ENCODE data around the gene THTPA.
A peak's percentile ranks its signal among the peaks of the same experiment; 100 is the strongest.

The THTPA gene, protein sequence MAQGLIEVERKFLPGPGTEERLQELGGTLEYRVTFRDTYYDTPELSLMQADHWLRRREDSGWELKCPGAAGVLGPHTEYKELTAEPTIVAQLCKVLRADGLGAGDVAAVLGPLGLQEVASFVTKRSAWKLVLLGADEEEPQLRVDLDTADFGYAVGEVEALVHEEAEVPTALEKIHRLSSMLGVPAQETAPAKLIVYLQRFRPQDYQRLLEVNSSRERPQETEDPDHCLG

GRCh38 chr14:23555882-23556699 lies at the start of gene THTPA:
THTPA (plus strand) TSS chr14:23556271; CDS start chr14:23556758, 487 bp downstream.
- peak; percentile 89 for DNase-seq (ENCODE audit: low spot score)

DNA sequence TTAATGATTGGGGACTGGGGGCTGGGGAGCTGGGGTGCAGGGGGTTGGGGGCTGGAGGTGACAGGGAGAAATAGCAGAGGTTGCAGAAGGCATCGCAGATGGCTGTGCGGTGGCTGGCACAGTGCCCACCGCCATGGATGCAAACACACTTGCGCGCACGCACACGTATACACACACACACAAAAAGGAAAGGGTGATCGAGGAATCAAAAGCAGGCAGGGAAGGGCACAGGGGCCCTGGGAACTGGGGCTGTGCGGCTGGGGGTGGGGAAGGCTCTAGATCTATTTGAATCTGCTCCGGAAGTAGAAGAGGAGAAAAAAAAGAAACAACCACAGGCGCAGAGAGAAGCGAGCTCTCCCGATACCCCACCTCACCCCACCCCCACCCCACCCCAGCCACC lies 43.9 kb upstream of the THTPA start:
- peak; percentile 75 for DNase-seq (ENCODE audit: low spot score)

GRCh38 chr14:23513005-23513817 lies 42.9 kb upstream of the THTPA start:
- DNase-seq (ENCODE audit: low spot score): peak; percentile 90

- no peak for DNase-seq (ENCODE audit: low spot score)
Measured at GRCh38 chr14:23513818-23514643, 42.0 kb upstream of the THTPA start.

DNA sequence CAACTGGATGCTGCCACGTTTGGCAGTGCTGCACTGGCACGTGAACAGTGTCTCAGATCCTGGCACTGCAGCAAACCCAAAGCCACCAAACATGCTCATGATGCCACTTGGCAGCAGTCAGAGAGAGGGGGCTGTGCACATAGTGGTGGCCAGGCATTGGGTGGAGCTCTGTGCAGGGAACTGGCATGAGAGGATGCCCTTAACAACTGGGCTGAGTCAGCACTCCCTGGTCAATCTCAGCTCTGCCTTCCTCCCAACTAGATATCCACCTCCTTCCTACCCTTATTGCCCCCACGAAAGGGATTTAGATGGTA lies 41.5 kb upstream of the THTPA start:
- DNase-seq (ENCODE audit: low spot score): no peak

GRCh38 chr14:23517650-23518326 lies 38.3 kb upstream of the THTPA start:
- no peak for DNase-seq (ENCODE audit: low spot score)

DNA sequence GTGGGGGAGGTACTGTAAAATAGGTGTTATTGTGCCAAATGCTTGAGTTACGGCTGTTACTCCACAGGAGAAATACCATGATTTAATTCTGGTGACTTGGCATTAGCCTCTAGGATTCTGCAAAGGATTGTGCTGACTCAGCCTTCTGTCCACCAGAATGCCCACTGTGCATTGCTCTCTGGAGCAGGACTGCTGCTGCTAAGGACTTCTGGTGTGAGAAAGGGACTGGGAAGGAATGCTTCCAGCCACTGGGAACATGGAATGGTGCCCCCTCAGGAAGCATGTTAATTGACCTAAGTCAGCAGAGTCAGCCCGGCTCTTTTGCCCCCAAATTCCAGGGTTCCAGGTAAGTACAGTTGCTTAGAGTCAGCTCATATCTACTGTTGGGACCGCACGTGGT lies 37.4 kb upstream of the THTPA start:
- DNase-seq (ENCODE audit: low spot score): no peak

DNA sequence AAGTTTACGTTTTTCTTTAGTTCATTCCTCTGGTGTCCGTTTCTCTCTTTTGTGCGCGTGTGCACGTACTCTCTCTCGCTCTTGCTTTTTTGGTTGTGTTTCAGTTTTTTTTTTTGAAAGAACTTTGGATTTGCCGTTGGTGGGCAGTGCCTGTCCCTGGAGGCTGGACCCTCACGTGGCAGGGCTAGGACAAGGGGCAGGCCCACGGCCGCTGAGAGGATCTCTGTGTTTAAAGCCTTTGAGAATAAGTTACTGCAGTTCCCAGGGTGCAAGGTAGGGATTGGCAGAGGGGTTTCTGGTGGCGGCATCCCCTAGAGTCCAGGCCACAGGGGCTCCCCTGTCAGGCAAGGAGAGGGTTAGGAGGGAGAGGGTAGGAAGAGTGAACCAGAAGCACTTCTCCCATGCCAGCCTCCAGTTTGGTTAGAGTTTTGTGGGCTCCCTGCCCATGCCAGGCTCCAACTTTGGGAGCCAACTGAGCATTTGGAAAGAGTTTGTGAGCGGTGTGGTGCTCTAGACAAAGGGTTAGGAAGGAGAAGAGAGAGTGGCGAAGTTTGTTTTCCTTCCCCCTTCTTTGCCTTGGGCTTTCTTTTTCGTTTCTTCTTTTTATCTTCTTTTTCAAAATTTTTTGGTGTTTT lies 35.1 kb upstream of the THTPA start:
- no peak for DNase-seq (ENCODE audit: low spot score)

DNA sequence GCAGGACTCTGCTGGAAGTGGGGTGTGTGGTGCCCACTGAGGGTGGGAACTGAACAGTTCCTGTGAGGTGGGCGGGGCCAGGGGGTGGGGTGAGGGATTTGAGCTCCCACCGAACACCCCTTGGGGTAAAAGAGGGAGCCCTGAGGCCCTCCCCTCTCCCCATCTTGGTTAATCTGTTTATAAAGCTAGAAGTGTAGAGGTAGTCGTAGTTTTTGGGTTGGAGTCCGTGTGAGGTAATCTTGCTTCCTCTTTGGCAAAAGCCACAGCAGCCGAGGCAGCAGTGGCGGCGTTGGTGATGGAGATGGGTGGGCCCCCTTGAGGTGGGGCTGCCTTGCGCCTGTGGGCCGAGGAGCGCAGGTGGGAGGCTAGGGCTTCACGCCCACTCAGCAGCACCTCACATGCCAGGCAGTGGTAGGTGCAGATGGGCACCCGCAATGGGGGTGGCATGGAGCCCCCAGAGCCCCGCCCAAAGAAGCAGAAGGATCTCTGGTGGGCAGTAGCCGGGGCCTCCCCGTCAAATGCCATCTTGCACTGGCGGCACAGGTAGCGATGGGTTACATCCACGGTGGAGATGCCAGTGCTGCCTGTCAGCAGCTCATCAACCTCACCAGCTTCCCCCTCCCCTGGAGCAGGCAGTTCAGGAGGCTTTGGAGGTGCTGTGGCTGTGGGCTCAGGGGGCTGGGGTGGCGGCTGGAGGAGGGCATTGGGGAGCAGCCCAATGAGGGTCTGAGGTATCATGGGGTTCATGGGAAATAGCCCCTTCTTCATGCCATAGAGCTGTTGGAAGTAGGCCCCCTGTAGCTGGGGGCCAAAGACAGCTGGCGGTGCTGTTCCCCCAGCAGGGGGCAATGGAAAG lies 34.1 kb upstream of the THTPA start:
- DNase-seq (ENCODE audit: low spot score): no peak

DNA sequence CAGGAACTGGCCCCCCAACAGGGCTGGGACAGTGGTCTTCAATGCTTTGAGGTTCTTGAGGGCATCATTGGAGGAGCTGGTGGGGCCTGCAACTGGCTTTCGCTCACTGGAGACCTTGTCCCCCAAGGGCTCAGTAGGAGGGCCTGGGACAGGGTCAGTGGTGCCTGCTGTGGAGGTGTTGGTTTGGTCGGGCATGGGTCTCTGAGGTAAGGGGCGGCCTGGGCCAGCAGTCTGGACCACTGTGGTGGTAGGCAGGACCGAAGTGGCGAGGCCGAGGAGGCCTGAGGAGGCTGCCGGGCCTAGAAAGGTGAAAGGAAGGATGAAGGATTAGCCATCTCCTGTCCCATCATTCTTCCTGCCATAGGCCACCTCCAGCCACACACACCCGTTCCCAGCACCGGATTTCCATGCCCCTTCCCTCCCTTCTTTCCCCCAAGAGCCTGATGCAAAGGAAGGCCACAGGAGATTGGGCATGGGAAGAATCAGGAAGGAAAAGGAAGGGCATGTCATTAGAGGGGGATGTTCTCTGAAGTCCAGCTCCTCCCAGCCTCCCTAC lies 33.4 kb upstream of the THTPA start:
- no peak for DNase-seq (ENCODE audit: low spot score)

DNA sequence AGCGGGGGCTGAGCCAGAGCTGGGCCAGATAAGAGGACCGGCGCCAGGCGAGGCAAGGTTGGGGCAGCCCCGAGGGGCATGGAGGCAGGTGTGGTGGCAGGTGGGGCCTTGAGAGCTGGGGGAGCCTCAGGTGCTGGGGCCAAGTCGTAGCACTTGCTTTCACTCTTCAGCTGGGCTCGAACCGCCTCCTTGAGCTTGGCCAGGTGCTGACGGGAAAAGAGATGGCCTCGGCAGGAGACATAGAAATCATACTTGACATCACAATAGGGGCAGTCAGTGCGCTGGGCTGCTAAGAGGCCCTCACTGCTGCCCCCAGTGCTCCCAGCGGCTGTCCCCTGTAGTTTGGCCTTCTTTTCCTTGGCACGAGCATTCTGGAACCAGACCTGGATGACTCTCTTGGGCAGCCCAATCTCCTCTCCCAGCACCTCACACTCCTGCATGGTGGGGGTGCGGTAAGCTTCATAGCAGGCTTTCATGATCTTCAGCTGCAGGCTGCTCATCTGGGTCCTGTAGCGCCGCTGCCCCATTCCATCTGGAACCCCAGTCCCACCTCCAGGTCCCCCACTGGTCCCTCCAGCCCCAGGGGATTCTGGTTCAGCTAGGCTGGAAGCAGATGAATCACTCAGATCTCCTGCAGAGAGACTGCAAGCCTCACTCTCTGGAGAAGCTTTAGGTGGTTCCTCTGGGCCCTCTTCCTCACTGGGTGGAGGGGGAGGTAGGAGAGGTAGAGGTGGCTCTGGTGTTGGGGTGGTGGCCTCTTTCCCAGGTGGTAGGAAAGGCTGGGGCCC lies 32.6 kb upstream of the THTPA start:
- DNase-seq (ENCODE audit: low spot score): no peak

DNA sequence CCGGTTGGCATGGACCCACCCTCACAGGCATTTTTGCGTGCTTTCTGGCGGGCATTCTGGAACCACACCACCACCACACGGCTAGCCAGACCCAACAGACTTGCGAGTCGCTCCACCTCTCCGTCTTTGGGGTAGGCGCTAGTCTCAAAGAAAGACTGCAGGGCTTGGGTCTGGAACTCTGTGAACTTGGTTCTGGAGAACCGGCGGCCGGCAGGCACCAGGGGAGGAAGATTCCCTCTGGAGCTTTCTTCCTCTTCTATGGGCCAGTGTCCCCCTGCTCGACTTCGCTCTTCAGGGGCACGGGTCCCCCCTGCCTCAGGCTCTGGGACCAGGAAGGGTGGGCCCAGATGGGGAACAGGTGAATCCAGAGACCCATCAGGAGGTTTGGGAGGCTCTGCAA lies 31.1 kb upstream of the THTPA start:
- DNase-seq (ENCODE audit: low spot score): no peak

DNA sequence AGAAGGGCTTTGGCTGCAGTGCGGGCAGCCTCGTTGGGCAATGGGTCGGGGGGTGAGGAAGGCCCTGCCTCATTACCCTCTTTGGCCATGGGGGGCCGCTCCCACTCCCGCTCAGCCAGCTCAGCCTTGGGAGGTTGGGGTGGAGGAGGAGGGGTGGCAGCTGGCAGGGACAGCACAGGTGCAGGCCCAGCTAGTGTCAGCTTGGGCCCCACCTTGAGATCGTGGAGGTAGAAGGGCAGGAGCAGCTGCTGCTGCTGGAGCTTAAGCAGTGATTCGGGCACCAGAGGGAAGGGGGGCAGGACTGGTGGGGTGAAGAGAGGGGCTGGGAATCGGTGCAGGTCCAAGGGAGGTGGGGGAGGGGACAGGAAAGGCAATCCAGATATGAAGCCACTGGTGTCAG lies 30.5 kb upstream of the THTPA start:
- no peak for DNase-seq (ENCODE audit: low spot score)

- DNase-seq (ENCODE audit: low spot score): no peak
Measured at GRCh38 chr14:23528555-23528954, 27.5 kb upstream of the THTPA start.

DNA sequence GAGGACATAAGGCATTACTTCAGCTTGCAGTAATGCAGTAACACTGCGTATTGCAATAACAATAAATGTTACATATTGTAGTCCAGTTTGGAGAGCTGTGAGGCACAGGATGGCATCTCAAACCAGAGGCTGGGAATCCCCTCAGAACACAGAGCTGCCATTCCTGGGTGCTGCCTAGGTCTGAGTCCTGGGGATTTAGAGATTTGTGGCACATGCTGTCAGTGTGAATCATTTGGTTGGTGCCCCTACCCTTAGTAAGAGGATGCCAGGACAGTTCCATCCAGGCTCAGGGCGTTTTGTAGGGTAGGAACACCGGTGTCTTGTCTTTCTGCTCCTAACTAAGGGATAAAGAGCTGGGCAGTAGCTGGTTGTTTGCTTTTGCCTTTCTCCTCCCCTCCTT lies 27.1 kb upstream of the THTPA start:
- DNase-seq (ENCODE audit: low spot score): no peak

DNA sequence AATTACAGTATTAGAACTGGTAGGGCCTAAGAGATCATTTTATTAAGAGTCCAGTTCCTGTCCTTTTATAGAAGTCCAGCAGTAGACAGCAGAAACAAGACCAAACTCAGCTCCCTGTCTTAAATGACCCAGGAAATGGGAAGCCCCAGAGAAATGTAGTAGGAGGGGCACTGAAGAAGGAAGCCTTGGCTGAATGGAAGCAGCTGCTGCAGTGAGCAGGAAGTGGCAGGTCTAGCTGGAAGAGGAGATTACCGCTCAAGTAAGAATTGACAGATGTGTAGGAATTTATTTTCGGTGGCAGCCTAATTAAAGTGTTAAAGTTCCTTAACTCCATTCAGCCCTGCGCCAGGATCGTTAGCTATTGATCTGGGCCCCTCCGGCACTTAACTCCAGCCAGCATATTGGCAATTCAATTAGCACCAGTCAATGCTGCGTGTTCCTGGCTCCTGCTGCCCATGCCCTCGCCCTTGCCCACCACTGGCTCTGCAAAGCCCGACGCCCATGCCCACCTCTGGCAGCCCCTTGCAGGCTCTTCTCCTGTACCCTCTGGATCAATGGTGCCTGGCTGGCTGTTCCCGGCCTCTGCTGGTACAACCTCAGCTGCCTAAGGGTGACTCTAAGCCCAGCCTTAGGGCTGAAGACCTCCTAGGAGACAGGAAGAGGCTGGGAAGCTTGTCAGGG lies 25.6 kb upstream of the THTPA start:
- DNase-seq (ENCODE audit: low spot score): no peak

GRCh38 chr14:23531391-23531790 lies 24.7 kb upstream of the THTPA start:
- DNase-seq (ENCODE audit: low spot score): no peak

GRCh38 chr14:23532658-23533057 lies 23.4 kb upstream of the THTPA start:
- DNase-seq (ENCODE audit: low spot score): no peak

Data from D341Med (cell line).